GM18867 (cell line): ENCODE results near the gene CDK15.

Experiments used
- ATAC-seq: cut with Tn5 transposase; IDR thresholded peaks from one replicate; pipeline ENCODE4 v1.9.1; 2021; ENCODE audit warnings: mild to moderate bottlenecking, moderate library complexity; ENCODE audit not compliant: unreplicated experiment

The CDK15 gene

DNA sequence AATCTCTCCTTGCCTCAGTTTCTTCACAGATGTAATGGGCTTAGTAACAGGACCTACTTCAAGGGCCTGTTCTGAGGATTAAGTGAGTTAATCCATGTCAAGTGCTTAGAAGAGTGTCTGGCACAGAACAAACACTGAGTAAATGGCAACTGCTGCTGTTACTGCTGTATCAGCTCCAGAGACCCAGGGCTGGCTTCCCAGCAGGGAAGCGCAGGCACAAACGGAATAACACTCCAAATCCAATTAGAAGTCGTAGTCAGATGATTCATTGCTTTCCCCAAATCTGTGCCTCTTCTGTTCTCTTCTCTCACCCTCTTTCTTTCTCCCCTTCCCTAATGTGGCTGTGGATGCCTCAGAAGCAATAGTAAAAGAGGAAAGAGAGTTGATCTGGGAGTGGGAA, 126.2 kb downstream of the CDK15 start:
- ATAC-seq = no peak

DNA sequence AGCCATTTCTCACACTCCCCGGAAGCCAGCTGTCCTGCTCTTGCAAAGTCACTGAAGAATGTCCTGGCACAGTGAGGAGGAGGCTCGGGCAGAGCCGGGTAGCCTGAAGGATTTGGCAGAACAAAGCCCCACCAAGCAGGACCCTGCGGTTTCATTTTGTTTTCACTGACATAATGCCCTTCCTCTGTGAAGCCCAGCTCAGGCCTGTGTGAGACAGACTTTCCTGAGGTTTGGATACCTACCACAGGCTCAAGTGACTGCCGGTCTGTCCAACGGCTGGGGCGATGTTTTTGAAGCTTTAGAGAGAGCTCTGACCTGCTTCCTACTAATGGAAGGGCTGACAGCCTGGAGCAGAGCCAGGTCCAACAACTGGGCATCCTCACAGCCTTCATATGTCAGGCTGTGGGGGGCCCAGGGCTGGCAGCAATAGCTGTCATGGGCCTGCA, 127.5 kb downstream of the CDK15 start:
- no peak for ATAC-seq

DNA sequence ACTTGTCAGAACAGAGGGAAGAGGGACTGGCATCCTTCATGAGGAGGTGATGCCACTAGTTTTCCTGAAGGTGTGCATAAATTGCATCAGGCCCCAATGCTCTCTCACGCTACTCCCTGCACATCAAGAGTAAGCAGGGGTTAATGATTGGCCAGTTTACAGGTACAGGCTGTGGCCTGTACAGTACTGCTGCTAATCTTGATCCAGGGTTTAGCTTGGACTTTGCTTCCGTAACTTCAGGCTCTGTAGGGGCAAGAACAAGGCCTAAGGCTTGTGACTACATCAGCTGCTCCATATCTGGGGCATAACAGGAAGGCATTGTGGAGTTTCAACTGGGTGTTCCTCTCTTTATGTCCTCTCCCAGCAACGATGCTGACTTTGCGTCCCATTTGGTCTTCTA, 130.5 kb downstream of the CDK15 start:
- no peak for ATAC-seq

DNA sequence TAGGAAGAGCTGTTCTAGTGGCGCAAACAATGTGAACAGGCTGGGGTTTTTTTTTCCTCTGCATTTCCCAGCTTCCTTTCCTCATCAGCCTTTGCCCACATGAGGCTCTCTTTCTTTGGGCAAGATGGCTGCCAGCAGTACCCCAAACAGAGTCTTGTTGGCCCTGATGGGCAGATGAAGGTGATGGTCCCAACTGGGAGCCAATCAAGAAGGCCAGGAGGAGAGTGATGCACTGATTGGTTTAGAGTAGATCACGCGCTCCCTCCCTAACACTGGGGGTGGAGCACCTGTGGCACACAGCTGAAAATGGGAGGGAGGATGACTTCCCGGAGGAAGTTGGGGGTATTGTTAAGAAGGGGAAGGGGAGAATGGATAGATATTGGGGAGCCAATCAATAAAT, 131.0 kb downstream of the CDK15 start:
- no peak for ATAC-seq

DNA sequence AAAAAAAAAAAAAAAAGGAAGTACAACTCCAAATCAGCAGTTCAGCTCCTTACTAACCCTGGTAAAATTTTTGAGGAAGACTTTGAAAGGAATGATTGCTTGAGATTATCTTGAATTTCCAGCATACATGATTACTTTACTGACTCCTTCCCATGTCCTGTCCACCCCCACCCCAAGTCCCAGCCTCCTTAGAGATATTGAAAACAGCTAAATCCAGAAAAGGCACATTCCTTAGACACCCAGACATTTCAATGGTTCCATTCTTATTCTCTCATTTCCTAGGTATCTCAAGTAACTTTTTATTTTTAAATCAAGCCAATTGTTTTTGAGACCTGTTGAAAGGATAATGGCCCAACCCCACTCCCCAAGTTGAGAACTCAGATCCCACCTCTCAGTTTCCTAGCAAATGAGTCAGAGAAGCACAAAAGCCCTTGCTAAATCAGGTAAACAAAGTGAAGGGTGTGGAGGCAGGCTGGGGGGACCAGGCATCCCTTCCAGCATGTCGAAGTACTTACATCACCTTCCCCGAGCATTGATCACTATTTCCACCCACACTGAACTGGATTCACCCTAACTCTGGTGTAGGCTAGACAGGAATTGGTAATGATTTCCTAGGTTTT, 131.9 kb downstream of the CDK15 start:
- ATAC-seq = no peak

DNA sequence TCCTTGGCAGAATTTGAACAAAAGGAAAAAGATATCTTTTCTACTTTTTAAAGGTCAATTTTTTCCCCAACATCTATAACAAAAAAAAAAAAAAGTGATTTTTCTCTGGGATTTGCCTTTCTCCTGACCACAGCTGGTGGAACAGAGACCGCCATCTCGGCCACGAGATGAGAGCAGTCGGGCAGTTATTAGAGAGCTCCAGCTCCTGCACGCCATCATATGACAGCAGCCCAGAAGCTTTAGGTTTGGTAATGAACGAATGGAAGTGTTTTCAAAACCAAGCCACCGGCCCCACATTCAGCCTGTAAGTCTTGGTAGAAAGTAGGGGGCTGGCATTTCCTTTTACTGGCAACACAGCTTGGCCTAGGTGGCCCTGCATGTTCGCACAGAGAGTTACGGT, 132.4 kb downstream of the CDK15 start:
- no peak for ATAC-seq

DNA sequence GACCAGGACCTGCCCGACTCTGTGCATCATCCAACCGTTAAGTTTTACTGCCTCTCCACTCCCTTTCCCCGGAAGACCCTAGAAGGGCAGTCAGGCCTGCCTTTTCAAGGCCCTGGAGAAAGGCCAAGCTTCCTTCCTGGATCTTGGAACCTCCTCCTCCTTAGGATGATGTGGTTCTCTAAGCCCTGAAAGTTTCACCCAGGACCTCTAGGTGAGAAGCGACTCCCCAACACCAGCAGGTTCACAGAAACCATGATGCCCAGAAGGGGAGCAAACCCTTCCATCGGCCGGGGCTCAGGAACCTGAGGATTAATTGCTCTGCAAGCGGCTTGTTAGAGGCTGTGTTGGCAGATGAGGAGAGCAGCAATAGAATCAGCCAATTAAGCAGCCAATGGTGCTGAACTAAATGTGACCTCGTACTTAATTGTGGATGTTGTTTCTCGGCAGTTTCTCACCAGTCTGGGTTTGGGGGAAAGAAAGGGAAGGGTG, 133.2 kb downstream of the CDK15 start:
- no peak for ATAC-seq

DNA sequence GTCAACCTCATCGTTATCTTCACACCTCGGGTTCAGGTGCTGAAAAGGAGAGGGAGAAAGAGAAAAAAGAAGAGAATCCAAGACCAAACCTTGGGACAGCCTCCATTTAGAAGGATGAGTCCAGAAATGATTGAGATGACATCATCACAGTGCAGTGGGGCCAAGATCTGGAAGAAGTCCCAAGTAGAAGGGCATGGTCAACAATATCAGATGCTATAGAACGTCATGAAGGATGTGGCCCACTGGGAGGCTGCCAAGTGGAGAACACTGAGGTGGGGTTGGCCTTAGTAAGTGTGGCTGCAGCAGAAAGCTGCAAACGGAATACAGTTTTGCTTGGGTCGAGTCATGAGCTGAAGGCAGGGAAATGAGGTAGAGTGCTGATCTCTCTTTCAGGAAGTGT, 136.2 kb downstream of the CDK15 start:
- ATAC-seq = no peak
